ENCODE measurements around the gene FABP7. TPM values are rescaled to one million over a fixed set of nuclear protein-coding genes. Genes with fewer than 3 reads are reported as not detected.

FABP7 gene
- total RNA-seq, 1 donor from 2014 or later, result not detected

GRCh38 chr6:122832459-122832858 lies 52.9 kb downstream of the FABP7 start:
- Histone ChIP-seq H3K27me3 (ENCODE audit: control insufficient read depth, insufficient read depth, low read length) (no peaks in the 10 kb centered on the region), H3K4me3 (ENCODE audit: low read depth, low read length) (no peak overlapping the region), H3K36me3 (ENCODE audit: control insufficient read depth, insufficient read depth, low read length) (no peaks in the 10 kb centered on the region)
- TF ChIP-seq, protein P1, sequence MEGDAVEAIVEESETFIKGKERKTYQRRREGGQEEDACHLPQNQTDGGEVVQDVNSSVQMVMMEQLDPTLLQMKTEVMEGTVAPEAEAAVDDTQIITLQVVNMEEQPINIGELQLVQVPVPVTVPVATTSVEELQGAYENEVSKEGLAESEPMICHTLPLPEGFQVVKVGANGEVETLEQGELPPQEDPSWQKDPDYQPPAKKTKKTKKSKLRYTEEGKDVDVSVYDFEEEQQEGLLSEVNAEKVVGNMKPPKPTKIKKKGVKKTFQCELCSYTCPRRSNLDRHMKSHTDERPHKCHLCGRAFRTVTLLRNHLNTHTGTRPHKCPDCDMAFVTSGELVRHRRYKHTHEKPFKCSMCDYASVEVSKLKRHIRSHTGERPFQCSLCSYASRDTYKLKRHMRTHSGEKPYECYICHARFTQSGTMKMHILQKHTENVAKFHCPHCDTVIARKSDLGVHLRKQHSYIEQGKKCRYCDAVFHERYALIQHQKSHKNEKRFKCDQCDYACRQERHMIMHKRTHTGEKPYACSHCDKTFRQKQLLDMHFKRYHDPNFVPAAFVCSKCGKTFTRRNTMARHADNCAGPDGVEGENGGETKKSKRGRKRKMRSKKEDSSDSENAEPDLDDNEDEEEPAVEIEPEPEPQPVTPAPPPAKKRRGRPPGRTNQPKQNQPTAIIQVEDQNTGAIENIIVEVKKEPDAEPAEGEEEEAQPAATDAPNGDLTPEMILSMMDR (IDR thresholded peaks at IDR 0.05; ENCODE audit: insufficient read depth, low read length, severe bottlenecking), result no peak
- FAIRE-seq (no peak), DNase-seq (ENCODE audit: low read depth) (no peak)

GRCh38 chr6:122833021-122833491 lies 53.5 kb downstream of the FABP7 start:
- DNase-seq (ENCODE audit: low read depth) (no peak), FAIRE-seq (no peak)
- TF ChIP-seq, protein P1 (IDR thresholded peaks at IDR 0.05; ENCODE audit: insufficient read depth, low read length, severe bottlenecking), result no peak
- no peaks in the 10 kb centered on the region for H3K27me3 ChIP-seq (ENCODE audit: control insufficient read depth, insufficient read depth, low read length)
- no peaks in the 10 kb centered on the region for H3K36me3 ChIP-seq (ENCODE audit: control insufficient read depth, insufficient read depth, low read length)
- no peak overlapping the region for H3K4me3 ChIP-seq (ENCODE audit: low read depth, low read length)

Other genes with a start within 250 kb of the FABP7 start
- gene PKIB, start 169.3 kb upstream of the FABP7 start, total RNA-seq, result 2.8 and 3.9 TPM in 2 replicates
- 6.0 and 7.4 TPM in 2 replicates for gene SMPDL3A, start 9.5 kb downstream of the FABP7 start, total RNA-seq
- not detected in 2 replicates for gene CLVS2, start 216.5 kb downstream of the FABP7 start, total RNA-seq